HepG2 (cell line): Measurements from ENCODE around the gene SMYD1. TPM values are rescaled to one million over a fixed set of nuclear protein-coding genes. Genes with fewer than 3 reads are reported as not detected.
A peak's percentile ranks its signal among the peaks of the same experiment; 100 is the strongest.

Source experiments
- CEBPB ChIP-seq: IDR thresholded peaks from 2 replicates; pipeline ENCODE4 v1.6.1; 2011; ENCODE audit warnings: low read depth, low read length, improper control_type of control experiment, borderline replicate concordance
- NCOA2 ChIP-seq: sonication (generic); formaldehyde crosslinking; IDR thresholded peaks from 2 replicates; pipeline ENCODE4 v1.8.0; 2022; ENCODE audit warnings: inconsistent platforms
- SALL2 ChIP-seq: sonication (generic); formaldehyde crosslinking; IDR thresholded peaks from 2 replicates; pipeline ENCODE4 v1.8.1; 2023; ENCODE audit warnings: mild to moderate bottlenecking, missing genetic modification reagents, inconsistent platforms
- SAP130 ChIP-seq: IDR thresholded peaks from 2 replicates; pipeline ENCODE4 v1.6.1; 2016; ENCODE audit warnings: low read depth
- SRSF9 ChIP-seq: fragments of 200-400 bp; formaldehyde crosslinking; IDR thresholded peaks from 2 replicates; pipeline ENCODE4 v1.6.1; 2018; ENCODE audit warnings: borderline replicate concordance, mild to moderate bottlenecking, low read depth, low read length; ENCODE audit not compliant: insufficient read depth, poor library complexity, severe bottlenecking
- TARDBP ChIP-seq: sonication (generic); formaldehyde crosslinking; IDR thresholded peaks from 2 replicates; pipeline ENCODE4 v1.8.0; 2022; ENCODE audit warnings: mild to moderate bottlenecking, missing genetic modification reagents
- TCF7 ChIP-seq: sonication (generic); IDR thresholded peaks from 2 replicates; pipeline ENCODE4 v1.6.1; 2016; ENCODE audit warnings: antibody characterized with exemption, low read depth
- ZNF124 ChIP-seq: sonication (generic); formaldehyde crosslinking; IDR thresholded peaks from 2 replicates; pipeline ENCODE4 v1.4.0; 2020; ENCODE audit warnings: missing genetic modification reagents
- ZNF737 ChIP-seq: sonication (generic); formaldehyde crosslinking; IDR thresholded peaks from 2 replicates; pipeline ENCODE4 v1.5.0; 2020; ENCODE audit warnings: missing genetic modification reagents, mild to moderate bottlenecking, borderline replicate concordance
- polyA plus RNA-seq, 8 experiments: library from polyadenylated mRNA; depleted of rRNA in 3 of 8; stranded (reverse) in 7 of 8; unstranded in 1 of 8; fragments of >200 nt; fragmentation: Illumina TruSeq in 4 of 8; extraction: Trizol in 4 of 8; gene quantifications; 2 replicates each; pipeline versions ENCODE4 v1.2.1 to v1.2.3, GENCODE V29; 2011 to 2016; ENCODE audit warnings: low read depth in 4 of 8, missing spikeins in 1 of 8, mixed read lengths in 1 of 8; ENCODE audit not compliant: insufficient read depth in 1 of 8
- total RNA-seq, 5 experiments: library from RNA; depleted of rRNA; stranded (reverse); fragments of >200 nt; fragmentation: Illumina TruSeq; extraction: Trizol; gene quantifications; 2 replicates each; pipeline ENCODE4 v1.2.3, GENCODE V29; 2016; ENCODE audit warnings: low read depth in 1 of 5
- TF ChIP-seq, protein P1 (sequence below): sonication (generic); formaldehyde crosslinking; IDR thresholded peaks from 2 replicates; pipeline ENCODE4 v1.4.0; 2020; ENCODE audit warnings: missing genetic modification reagents
- TF ChIP-seq, protein P2 (sequence below): sonication (generic); formaldehyde crosslinking; IDR thresholded peaks from 2 replicates; pipeline ENCODE4 v1.8.0; 2022; ENCODE audit warnings: mild to moderate bottlenecking, missing genetic modification reagents, borderline replicate concordance
- TF ChIP-seq, protein P3 (sequence below): sonication (generic); formaldehyde crosslinking; IDR thresholded peaks from 2 replicates; pipeline ENCODE4 v1.4.0; 2020; ENCODE audit warnings: mild to moderate bottlenecking, missing genetic modification reagents
- TF ChIP-seq, protein P4 (sequence below): sonication (generic); formaldehyde crosslinking; IDR thresholded peaks from 2 replicates; pipeline ENCODE4 v1.8.0; 2022; ENCODE audit warnings: mild to moderate bottlenecking, missing genetic modification reagents, moderate library complexity
- TF ChIP-seq, protein P5 (sequence below): sonication (generic); formaldehyde crosslinking; IDR thresholded peaks from 2 replicates; pipeline ENCODE4 v1.8.0; 2023; ENCODE audit warnings: mild to moderate bottlenecking, missing genetic modification reagents
- TF ChIP-seq, protein P6 (sequence below): sonication (generic); formaldehyde crosslinking; IDR thresholded peaks from 2 replicates; pipeline ENCODE4 v1.4.0; 2020; ENCODE audit warnings: missing genetic modification reagents, borderline replicate concordance

The SMYD1 gene
- total and polyA plus RNA-seq, 2 of the 13 experiments (the other 11 are each of a cell fraction or from before 2014, with no cell fraction given): not detected

DNA sequence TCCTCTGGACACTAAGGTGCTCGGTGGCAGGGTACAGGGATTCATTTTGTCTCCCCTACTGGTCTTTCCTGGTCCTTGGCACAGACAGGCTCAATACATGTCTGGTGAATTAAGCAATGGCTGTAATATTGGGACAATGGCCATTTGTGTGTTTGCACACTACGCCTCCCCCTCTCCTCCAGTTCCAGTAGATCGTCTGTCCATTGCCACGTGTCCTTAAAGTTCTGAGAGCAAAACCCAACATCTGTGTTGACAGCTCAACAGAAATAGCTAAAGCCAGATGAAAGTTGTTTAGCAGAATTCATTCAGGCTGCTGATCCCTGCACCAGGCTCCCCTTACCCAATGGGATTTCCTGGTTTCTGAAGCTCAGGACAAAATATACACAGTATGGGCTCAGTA is 69.2 kb downstream of the SMYD1 start (continued):
- TF ChIP-seq, protein P1, sequence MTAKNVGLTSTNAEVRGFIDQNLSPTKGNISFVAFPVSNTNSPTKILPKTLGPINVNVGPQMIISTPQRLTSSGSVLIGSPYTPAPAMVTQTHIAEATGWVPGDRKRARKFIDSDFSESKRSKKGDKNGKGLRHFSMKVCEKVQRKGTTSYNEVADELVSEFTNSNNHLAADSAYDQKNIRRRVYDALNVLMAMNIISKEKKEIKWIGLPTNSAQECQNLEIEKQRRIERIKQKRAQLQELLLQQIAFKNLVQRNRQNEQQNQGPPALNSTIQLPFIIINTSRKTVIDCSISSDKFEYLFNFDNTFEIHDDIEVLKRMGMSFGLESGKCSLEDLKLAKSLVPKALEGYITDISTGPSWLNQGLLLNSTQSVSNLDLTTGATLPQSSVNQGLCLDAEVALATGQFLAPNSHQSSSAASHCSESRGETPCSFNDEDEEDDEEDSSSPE (CRISPR knock-in tag): 0 out of 2 replicates have a peak, but pooled peaks have one; percentile 42
- TF ChIP-seq TARDBP (CRISPR knock-in tag) (0 out of 2 replicates have a peak, but pooled peaks have one; percentile 52), CEBPB (peak; percentile 90; the same call in 1 of the 2 replicates), SAP130 (CRISPR knock-in tag) (peak; percentile 90), SALL2 (CRISPR knock-in tag) (no peak), ZNF124 (no peak), ZNF737 (no peak), NCOA2 (CRISPR knock-in tag) (peak; percentile 77), TCF7 (peak; percentile 43; the same call in 1 of the 2 replicates), SRSF9 (no peak)
- TF ChIP-seq, protein P2, sequence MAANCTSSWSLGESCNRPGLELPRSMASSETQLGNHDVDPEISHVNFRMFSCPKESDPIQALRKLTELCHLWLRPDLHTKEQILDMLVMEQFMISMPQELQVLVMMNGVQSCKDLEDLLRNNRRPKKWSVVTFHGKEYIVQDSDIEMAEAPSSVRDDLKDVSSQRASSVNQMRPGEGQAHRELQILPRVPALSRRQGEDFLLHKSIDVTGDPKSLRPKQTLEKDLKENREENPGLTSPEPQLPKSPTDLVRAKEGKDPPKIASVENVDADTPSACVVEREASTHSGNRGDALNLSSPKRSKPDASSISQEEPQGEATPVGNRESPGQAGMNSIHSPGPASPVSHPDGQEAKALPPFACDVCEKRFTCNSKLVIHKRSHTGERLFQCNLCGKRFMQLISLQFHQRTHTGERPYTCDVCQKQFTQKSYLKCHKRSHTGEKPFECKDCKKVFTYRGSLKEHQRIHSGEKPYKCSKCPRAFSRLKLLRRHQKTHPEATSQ (CRISPR knock-in tag): peak; percentile 51; the same call in 1 of the 2 replicates
- TF ChIP-seq, protein P3, sequence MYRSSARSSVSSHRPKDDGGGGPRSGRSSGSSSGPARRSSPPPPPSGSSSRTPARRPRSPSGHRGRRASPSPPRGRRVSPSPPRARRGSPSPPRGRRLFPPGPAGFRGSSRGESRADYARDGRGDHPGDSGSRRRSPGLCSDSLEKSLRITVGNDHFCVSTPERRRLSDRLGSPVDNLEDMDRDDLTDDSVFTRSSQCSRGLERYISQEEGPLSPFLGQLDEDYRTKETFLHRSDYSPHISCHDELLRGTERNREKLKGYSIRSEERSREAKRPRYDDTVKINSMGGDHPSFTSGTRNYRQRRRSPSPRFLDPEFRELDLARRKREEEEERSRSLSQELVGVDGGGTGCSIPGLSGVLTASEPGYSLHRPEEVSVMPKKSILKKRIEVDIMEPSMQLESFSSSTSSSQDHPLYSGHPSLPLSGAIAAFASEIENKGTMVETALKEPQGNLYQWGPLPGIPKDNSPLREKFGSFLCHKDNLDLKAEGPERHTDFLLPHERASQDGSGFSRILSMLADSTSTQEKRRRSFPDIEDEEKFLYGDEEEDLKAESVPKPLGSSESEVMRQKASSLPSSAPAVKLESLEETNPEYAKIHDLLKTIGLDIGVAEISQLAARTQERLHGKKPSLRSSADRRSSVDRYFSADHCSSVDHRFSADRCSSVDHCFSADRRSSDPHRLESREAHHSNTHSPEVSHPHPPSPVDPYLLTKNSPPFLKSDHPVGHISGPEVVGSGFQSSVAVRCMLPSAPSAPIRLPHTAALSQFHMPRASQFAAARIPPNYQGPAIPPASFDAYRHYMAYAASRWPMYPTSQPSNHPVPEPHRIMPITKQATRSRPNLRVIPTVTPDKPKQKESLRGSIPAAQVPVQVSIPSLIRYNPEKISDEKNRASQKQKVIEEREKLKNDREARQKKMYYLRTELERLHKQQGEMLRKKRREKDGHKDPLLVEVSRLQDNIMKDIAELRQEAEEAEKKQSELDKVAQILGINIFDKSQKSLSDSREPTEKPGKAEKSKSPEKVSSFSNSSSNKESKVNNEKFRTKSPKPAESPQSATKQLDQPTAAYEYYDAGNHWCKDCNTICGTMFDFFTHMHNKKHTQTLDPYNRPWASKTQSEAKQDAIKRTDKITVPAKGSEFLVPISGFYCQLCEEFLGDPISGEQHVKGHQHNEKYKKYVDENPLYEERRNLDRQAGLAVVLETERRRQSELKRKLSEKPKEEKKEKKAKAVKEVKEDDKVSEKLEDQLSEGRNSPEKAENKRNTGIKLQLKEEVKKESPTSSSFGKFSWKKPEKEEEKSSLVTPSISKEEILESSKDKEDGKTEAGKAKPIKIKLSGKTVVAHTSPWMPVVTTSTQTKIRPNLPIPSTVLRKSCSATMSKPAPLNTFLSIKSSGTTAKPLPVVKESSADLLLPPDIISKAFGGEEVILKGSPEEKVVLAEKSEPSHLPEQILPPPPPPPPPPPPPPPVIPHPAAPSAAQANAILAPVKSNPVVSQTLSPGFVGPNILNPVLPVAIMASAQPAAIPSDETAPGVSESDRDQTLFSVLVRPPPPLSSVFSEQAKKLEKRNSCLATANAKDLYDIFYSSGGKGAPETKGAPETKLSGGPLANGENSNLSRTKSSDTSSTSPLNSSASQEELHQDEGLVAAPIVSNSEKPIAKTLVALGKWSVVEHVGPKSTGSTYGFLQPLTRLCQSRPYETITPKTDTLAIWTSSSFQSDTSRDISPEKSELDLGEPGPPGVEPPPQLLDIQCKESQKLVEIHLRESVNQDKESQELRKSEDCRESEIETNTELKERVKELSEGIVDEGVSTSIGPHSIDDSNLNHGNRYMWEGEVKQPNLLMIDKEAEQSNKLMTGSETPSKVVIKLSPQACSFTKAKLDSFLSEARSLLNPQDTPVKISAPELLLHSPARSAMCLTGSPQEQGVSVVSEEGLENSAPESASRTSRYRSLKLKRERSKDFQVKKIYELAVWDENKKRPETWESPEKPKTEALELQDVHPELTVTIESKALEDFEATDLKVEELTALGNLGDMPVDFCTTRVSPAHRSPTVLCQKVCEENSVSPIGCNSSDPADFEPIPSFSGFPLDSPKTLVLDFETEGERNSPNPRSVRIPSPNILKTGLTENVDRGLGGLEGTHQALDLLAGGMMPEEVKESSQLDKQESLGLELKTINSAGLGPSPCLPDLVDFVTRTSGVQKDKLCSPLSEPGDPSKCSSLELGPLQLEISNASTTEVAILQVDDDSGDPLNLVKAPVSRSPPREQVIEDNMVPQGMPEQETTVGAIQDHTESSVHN (CRISPR knock-in tag): no peak
- TF ChIP-seq, protein P4, sequence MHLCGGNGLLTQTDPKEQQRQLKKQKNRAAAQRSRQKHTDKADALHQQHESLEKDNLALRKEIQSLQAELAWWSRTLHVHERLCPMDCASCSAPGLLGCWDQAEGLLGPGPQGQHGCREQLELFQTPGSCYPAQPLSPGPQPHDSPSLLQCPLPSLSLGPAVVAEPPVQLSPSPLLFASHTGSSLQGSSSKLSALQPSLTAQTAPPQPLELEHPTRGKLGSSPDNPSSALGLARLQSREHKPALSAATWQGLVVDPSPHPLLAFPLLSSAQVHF (CRISPR knock-in tag): no peak
- TF ChIP-seq, protein P5, sequence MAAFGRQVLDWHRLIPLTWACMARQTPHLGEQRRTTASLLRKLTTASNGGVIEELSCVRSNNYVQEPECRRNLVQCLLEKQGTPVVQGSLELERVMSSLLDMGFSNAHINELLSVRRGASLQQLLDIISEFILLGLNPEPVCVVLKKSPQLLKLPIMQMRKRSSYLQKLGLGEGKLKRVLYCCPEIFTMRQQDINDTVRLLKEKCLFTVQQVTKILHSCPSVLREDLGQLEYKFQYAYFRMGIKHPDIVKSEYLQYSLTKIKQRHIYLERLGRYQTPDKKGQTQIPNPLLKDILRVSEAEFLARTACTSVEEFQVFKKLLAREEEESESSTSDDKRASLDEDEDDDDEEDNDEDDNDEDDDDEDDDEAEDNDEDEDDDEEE: no peak
- TF ChIP-seq, protein P6, sequence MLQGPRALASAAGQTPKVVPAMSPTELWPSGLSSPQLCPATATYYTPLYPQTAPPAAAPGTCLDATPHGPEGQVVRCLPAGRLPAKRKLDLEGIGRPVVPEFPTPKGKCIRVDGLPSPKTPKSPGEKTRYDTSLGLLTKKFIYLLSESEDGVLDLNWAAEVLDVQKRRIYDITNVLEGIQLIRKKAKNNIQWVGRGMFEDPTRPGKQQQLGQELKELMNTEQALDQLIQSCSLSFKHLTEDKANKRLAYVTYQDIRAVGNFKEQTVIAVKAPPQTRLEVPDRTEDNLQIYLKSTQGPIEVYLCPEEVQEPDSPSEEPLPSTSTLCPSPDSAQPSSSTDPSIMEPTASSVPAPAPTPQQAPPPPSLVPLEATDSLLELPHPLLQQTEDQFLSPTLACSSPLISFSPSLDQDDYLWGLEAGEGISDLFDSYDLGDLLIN (CRISPR knock-in tag): no peak
